ENCODE measurements around the gene IL16. TPM values are rescaled to one million over a fixed set of nuclear protein-coding genes. Genes with fewer than 3 reads are reported as not detected.

The IL16 gene
- total RNA-seq, 1 experiment from 2014 or later = 1.8 TPM

DNA sequence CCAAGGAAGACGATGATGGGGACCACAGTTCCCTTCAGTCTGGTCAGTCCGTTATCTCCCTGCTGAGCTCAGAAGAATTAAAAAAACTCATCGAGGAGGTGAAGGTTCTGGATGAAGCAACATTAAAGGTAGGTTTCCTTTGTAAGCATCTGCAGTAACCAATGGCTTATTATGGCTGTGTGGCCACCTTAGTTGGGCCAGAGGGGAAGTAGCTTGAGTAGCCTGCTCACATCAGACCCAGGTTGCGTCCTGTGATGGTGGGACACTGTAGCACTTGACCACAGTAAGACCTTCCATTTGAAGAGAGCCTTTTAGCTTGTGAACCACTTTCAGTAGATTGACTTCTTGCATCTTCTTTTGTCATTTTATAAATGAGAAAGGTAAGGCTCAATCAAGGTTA is 104.7 kb downstream of the IL16 start:
- Histone ChIP-seq H3K36me3 (ENCODE audit: insufficient read depth, low read length, poor library complexity, severe bottlenecking) (no peaks in the 10 kb centered on the region), H3K27ac (ENCODE audit: low read depth, low read length, poor library complexity, severe bottlenecking) (no peak overlapping the region), H3K4me1 (ENCODE audit: insufficient read depth, low read length, poor library complexity, severe bottlenecking) (peaks cover 10% of the 10 kb centered on the region), H3K4me3 (ENCODE audit: low read depth, low read length, poor library complexity, severe bottlenecking) (no peak overlapping the region), H3K27me3 (replicated peaks; ENCODE audit: insufficient read depth, low read depth, low read length, poor library complexity) (no peaks in the 10 kb centered on the region), H3K9me3 (ENCODE audit: low read depth, low read length, poor library complexity, severe bottlenecking) (no peaks in the 10 kb centered on the region)
- no TSS peak for BruUV-seq (replicated peaks)
- TF ChIP-seq EZH2 (IDR thresholded peaks at IDR 0.05; ENCODE audit: borderline replicate concordance, low read depth, low read length, poor library complexity, severe bottlenecking) = no peak
- TF ChIP-seq, protein P1, sequence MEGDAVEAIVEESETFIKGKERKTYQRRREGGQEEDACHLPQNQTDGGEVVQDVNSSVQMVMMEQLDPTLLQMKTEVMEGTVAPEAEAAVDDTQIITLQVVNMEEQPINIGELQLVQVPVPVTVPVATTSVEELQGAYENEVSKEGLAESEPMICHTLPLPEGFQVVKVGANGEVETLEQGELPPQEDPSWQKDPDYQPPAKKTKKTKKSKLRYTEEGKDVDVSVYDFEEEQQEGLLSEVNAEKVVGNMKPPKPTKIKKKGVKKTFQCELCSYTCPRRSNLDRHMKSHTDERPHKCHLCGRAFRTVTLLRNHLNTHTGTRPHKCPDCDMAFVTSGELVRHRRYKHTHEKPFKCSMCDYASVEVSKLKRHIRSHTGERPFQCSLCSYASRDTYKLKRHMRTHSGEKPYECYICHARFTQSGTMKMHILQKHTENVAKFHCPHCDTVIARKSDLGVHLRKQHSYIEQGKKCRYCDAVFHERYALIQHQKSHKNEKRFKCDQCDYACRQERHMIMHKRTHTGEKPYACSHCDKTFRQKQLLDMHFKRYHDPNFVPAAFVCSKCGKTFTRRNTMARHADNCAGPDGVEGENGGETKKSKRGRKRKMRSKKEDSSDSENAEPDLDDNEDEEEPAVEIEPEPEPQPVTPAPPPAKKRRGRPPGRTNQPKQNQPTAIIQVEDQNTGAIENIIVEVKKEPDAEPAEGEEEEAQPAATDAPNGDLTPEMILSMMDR (conservative IDR thresholded peaks at IDR 0.05; ENCODE audit: low read depth, low read length) = no peak
- DNase-seq (ENCODE audit: low spot score) = no peak
- intact Hi-C loops (cut with micrococcal nuclease; ENCODE audit: unreplicated experiment) = no loop called here
- POLR2A ChIA-PET (ENCODE audit: low non-redundant PET) = no interaction called here
- CTCF ChIA-PET = no interaction called here

DNA sequence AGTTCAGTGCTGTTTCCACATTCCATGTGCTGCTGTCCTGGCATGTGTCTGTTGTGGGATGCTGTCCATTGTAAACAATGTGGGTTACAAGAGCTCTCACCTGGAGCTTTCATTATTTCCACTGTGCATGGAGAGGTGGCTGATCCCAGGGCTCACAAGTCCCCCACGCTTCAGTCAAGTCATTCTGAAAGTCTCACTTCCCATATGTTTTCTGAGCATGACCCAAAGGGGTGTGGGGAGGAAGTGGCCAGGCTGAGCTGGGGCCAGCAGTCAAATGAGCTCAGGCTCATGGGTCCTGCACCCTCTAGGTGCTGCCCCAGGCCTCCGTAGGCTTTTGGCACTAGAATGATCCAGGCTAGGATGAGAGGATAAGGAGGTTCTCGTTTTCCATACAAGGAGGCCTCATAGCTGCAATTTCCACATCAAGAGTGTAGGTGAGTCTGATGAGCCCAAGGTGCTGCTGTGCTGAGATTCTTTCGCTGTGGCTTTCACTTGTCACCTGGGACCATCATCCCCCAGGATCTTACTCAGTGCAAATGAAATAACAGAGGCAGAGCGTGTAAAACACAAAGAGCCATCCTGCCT is 105.2 kb downstream of the IL16 start:
- BruUV-seq (replicated peaks) = no TSS peak
- CTCF ChIA-PET = no interaction called here
- Histone ChIP-seq H3K27me3 (replicated peaks; ENCODE audit: insufficient read depth, low read depth, low read length, poor library complexity) (no peaks in the 10 kb centered on the region), H3K9me3 (ENCODE audit: low read depth, low read length, poor library complexity, severe bottlenecking) (no peaks in the 10 kb centered on the region), H3K36me3 (ENCODE audit: insufficient read depth, low read length, poor library complexity, severe bottlenecking) (no peaks in the 10 kb centered on the region), H3K4me3 (ENCODE audit: low read depth, low read length, poor library complexity, severe bottlenecking) (no peak overlapping the region), H3K27ac (ENCODE audit: low read depth, low read length, poor library complexity, severe bottlenecking) (no peak overlapping the region), H3K4me1 (ENCODE audit: insufficient read depth, low read length, poor library complexity, severe bottlenecking) (peaks cover 5% of the 10 kb centered on the region)
- no peak for DNase-seq (ENCODE audit: low spot score)
- intact Hi-C loops (cut with micrococcal nuclease; ENCODE audit: unreplicated experiment) = no loop called here
- POLR2A ChIA-PET (ENCODE audit: low non-redundant PET) = no interaction called here
- no peak for TF ChIP-seq EZH2 (IDR thresholded peaks at IDR 0.05; ENCODE audit: borderline replicate concordance, low read depth, low read length, poor library complexity, severe bottlenecking)
- TF ChIP-seq, protein P1 (conservative IDR thresholded peaks at IDR 0.05; ENCODE audit: low read depth, low read length) = no peak

DNA sequence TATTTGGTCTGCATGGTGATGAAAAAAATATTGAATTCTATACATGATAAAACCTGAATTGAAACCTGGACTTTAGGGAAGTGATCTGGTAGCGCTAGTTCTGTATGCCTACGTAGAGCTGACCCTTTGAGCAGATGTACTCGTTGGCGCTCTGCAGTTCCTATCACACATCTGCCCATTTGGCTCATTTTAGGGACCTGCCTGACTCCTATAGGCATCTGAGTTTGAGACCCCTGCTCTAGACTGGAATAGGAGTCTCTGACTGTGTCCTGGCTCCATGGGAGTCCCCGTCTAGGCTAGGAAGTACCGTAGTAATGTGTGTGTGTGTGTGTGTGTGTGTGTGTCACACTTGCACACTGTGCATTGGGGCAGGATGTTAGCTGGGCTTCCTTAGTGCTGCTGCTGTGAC is 106.0 kb downstream of the IL16 start:
- intact Hi-C loops (cut with micrococcal nuclease; ENCODE audit: unreplicated experiment) = no loop called here
- Histone ChIP-seq H3K27ac (ENCODE audit: low read depth, low read length, poor library complexity, severe bottlenecking) (no peak overlapping the region), H3K4me3 (ENCODE audit: low read depth, low read length, poor library complexity, severe bottlenecking) (no peak overlapping the region), H3K9me3 (ENCODE audit: low read depth, low read length, poor library complexity, severe bottlenecking) (no peaks in the 10 kb centered on the region), H3K36me3 (ENCODE audit: insufficient read depth, low read length, poor library complexity, severe bottlenecking) (no peaks in the 10 kb centered on the region), H3K4me1 (ENCODE audit: insufficient read depth, low read length, poor library complexity, severe bottlenecking) (no peaks in the 10 kb centered on the region), H3K27me3 (replicated peaks; ENCODE audit: insufficient read depth, low read depth, low read length, poor library complexity) (no peaks in the 10 kb centered on the region)
- ChIA-PET CTCF (interaction anchor here (0.7 kb wide), 1 partner anchor 65 kb away, joined by 3 read pairs; no protein-coding TSS in a partner anchor), POLR2A (ENCODE audit: low non-redundant PET) (no interaction called here)
- BruUV-seq (replicated peaks) = no TSS peak
- DNase-seq (ENCODE audit: low spot score) = no peak
- no peak for TF ChIP-seq EZH2 (IDR thresholded peaks at IDR 0.05; ENCODE audit: borderline replicate concordance, low read depth, low read length, poor library complexity, severe bottlenecking)
- TF ChIP-seq, protein P1 (conservative IDR thresholded peaks at IDR 0.05; ENCODE audit: low read depth, low read length) = no peak
